Measurements from ENCODE around the gene CRELD2. TPM values are rescaled to one million over a fixed set of nuclear protein-coding genes. Genes with fewer than 3 reads are reported as not detected.

Gene CRELD2
- total and polyA plus RNA-seq, 2 of the 4 experiments (the other 2 are of a cell fraction), result 36.2 to 70.7 TPM

GRCh38 chr22:49893025-49893424 lies 25.4 kb upstream of the CRELD2 start:
- no peak overlapping the region for H3K4me3 ChIP-seq (ENCODE audit: insufficient read depth, low read depth, low read length)
- no peak overlapping the region for H3K14ac ChIP-seq (replicated peaks; ENCODE audit: low read depth, low read length)
- H2AK5ac ChIP-seq (ENCODE audit: low read depth, low read length), result no peak overlapping the region
- no peak overlapping the region for H3K56ac ChIP-seq (ENCODE audit: extremely low read depth, insufficient read depth, low read length)
- no peak overlapping the region for H2BK5ac ChIP-seq (ENCODE audit: low read depth, low read length, poor library complexity, severe bottlenecking)
- no peak overlapping the region for H3K23ac ChIP-seq (ENCODE audit: low read depth, low read length)
- H3K9me3 ChIP-seq (ENCODE audit: control insufficient read depth, insufficient read depth, low read length), result peaks cover 9% of the 10 kb centered on the region
- in situ Hi-C loops (cut with MboI; ENCODE audit: low sequenced_read_pairs), result no loop called here
- no peak overlapping the region for H2BK15ac ChIP-seq (ENCODE audit: low read depth, low read length)
- ATAC-seq (ENCODE audit: low read depth) (no peak), DNase-seq (no peak)
- no CpG with 5 or more reads among the region's 4 CpGs for WGBS, 2 experiments (ENCODE audit: extremely low coverage in 2 of 2, insufficient read length in 1 of 2)
- BruUV-seq (replicated peaks), result no TSS peak
- no peaks in the 10 kb centered on the region for H3K27me3 ChIP-seq (ENCODE audit: control insufficient read depth, insufficient read depth, low read length)
- peaks cover 9% of the 10 kb centered on the region; the same call in 1 of the 2 replicates for H3K9me1 ChIP-seq (ENCODE audit: insufficient read depth, low read length)
- no peak overlapping the region for H4K8ac ChIP-seq (ENCODE audit: low read depth in 2 of 2, low read length in 2 of 2)
- no peak overlapping the region for H3K18ac ChIP-seq (ENCODE audit: low read depth, low read length)
- no peak overlapping the region for H4K5ac ChIP-seq (ENCODE audit: low read depth, low read length)
- no peak overlapping the region for H4K91ac ChIP-seq (ENCODE audit: insufficient read depth, low read depth, low read length)
- no peaks in the 10 kb centered on the region for H3K4me1 ChIP-seq (ENCODE audit: control insufficient read depth, insufficient read depth, low read length)
- H3K4ac ChIP-seq (ENCODE audit: low read depth, low read length), result no peak overlapping the region
- no peak overlapping the region for H3K4me2 ChIP-seq (ENCODE audit: low read depth, low read length)
- ChIA-PET CTCF (no interaction called here), POLR2A (ENCODE audit: unreplicated experiment) (no interaction called here)
- peaks cover 26 to 46% of the 10 kb centered on the region in 2 experiments for H3K79me1 ChIP-seq (ENCODE audit: low read depth in 1 of 2, low read length in 2 of 2)
- H2AFZ ChIP-seq (replicated peaks; ENCODE audit: low read length, poor library complexity), result no peak overlapping the region
- dilution Hi-C loops (cut with HindIII; ENCODE audit: low sequenced_read_pairs, unreplicated experiment), result no loop called here
- TF ChIP-seq MAFK (IDR thresholded peaks at IDR 0.05; ENCODE audit: low read depth, low read length) (no peak), ELK1 (IDR thresholded peaks at IDR 0.05; ENCODE audit: borderline replicate concordance, low read depth, low read length) (no peak), SMC3 (IDR thresholded peaks at IDR 0.05; ENCODE audit: low read depth, low read length) (no peak), USF2 (IDR thresholded peaks at IDR 0.05; ENCODE audit: low read depth, low read length) (no peak), NFE2L2 (IDR thresholded peaks at IDR 0.05; ENCODE audit: low read depth, low read length) (no peak), RAD21 (IDR thresholded peaks at IDR 0.05; ENCODE audit: low read length) (no peak), MAZ (IDR thresholded peaks at IDR 0.05; ENCODE audit: borderline replicate concordance, low read depth, low read length) (no peak), RFX5 (IDR thresholded peaks at IDR 0.05; ENCODE audit: low read depth, low read length) (no peak), BHLHE40 (IDR thresholded peaks at IDR 0.05; ENCODE audit: low read depth, low read length) (no peak), CTCF (conservative IDR thresholded peaks at IDR 0.05; ENCODE audit: low read depth, low read length) (no peak), RCOR1 (IDR thresholded peaks at IDR 0.05; ENCODE audit: insufficient replicate concordance, low read length) (no peak), CEBPB (IDR thresholded peaks at IDR 0.05; ENCODE audit: low read depth, low read length) (no peak), MXI1 (IDR thresholded peaks at IDR 0.05; ENCODE audit: borderline replicate concordance, low read depth, low read length) (no peak), FOS (IDR thresholded peaks at IDR 0.05; ENCODE audit: low read depth, low read length) (no peak), CHD1 (IDR thresholded peaks at IDR 0.05; ENCODE audit: low read depth, low read length) (no peak), POLR2A (IDR thresholded peaks at IDR 0.05; ENCODE audit: low read depth, low read length) (no peak)
- no peak overlapping the region for H3K9ac ChIP-seq (ENCODE audit: low read depth, low read length)
- no peak overlapping the region for H2BK20ac ChIP-seq (ENCODE audit: low read depth, low read length)
- H3K27ac ChIP-seq (ENCODE audit: insufficient read depth, low read length), result no peak overlapping the region
- H4K20me1 ChIP-seq (ENCODE audit: insufficient read depth, low read length), result peaks cover 10% of the 10 kb centered on the region; the same call in 1 of the 2 replicates
- peaks cover 24% of the 10 kb centered on the region for H3K36me3 ChIP-seq (ENCODE audit: control insufficient read depth, insufficient read depth, low read length)
- intact Hi-C loops (cut with micrococcal nuclease), result no loop called here
- H2BK120ac ChIP-seq (ENCODE audit: low read depth, low read length), result no peak overlapping the region
- no peak overlapping the region for H2AK9ac ChIP-seq (replicated peaks; ENCODE audit: low read depth, low read length, poor library complexity)

Data from IMR-90 (cell line).